Endothelial cell of umbilical vein (primary cell): ENCODE measurements around the gene TBX1. TPM values are rescaled to one million over a fixed set of nuclear protein-coding genes. Genes with fewer than 3 reads are reported as not detected.

ENCODE experiments used
- BruUV-seq: library from RNA; stranded (reverse); fragments of 400-500 nt; replicated peaks from 2 replicates; lab custom pipeline; 2021; lab: Mats Ljungman, UMichigan
- CTCF ChIA-PET: fragments of 300-600, 350-600 bp; sonication (Branson Sonifier 250); formaldehyde crosslinking; loops from one replicate; lab custom pipeline; 2021; ENCODE audit warnings: antibody characterized with exemption, inconsistent platforms; lab: Charles Lee
- POLR2A ChIA-PET: fragments of 300-600, 350-600 bp; sonication (Branson Sonifier 250); formaldehyde crosslinking; loops from one replicate; lab custom pipeline; 2021; ENCODE audit warnings: antibody characterized with exemption, inconsistent platforms; lab: Charles Lee
- DNase-seq: peaks from one replicate; pipeline ENCODE4 v3.0.0-alpha.2; 2011; ENCODE audit warnings: low read depth, low spot score
- FAIRE-seq: peaks from 2 replicates; lab custom pipeline; 2011; peaks lifted over from hg19 to GRCh38; lab: Jason Lieb, UNC
- H2AFZ ChIP-seq: 2 replicates; pipeline ENCODE4 v1.6.0; 2012; ENCODE audit warnings: low read depth, low read length, control low read depth, inconsistent platforms
- H3K27ac ChIP-seq: 2 replicates; pipeline ENCODE4 v1.5.1; 2011; ENCODE audit warnings: low read depth, mild to moderate bottlenecking, control low read depth, low read length, moderate library complexity; ENCODE audit not compliant: insufficient read depth
- H3K27me3 ChIP-seq, 2 experiments: 2 replicates each; pipeline versions ENCODE4 v1.6.0 to v1.6.1; 2011; ENCODE audit warnings: low read length in 2 of 2, mixed read lengths in 1 of 2; ENCODE audit not compliant: control insufficient read depth in 2 of 2, insufficient read depth in 2 of 2
- H3K36me3 ChIP-seq, 2 experiments: 2 replicates in 1 of 2; 3 replicates in 1 of 2; pipeline ENCODE4 v1.5.1; 2011; ENCODE audit warnings: low read length in 2 of 2, mild to moderate bottlenecking in 1 of 2, moderate library complexity in 1 of 2; ENCODE audit not compliant: control insufficient read depth in 2 of 2, insufficient read depth in 2 of 2; ENCODE audit errors: extremely low read depth in 1 of 2
- H3K4me1 ChIP-seq: 3 replicates; pipeline ENCODE4 v1.5.1; 2011; ENCODE audit warnings: mild to moderate bottlenecking, low read length; ENCODE audit not compliant: control insufficient read depth, insufficient read depth; ENCODE audit errors: extremely low read depth
- H3K4me2 ChIP-seq: 2 replicates; pipeline ENCODE4 v1.6.1; 2011; ENCODE audit warnings: low read length, control low read depth, mixed read lengths; ENCODE audit not compliant: insufficient read depth
- H3K4me3 ChIP-seq, 3 experiments: fragments of 200-600 bp in 1 of 3; sonication (generic), shearing (Covaris generic) in 1 of 3; replicated peaks in 1 of 3; 2 replicates each; pipeline ENCODE4 v1.5.1; 2011 to 2016; ENCODE audit warnings: control low read depth in 3 of 3, low read length in 3 of 3, mild to moderate bottlenecking in 2 of 3, inconsistent platforms in 1 of 3, low read depth in 1 of 3, moderate library complexity in 1 of 3; ENCODE audit not compliant: insufficient read depth in 1 of 3
- H3K79me2 ChIP-seq: 2 replicates; pipeline ENCODE4 v1.6.0; 2012; ENCODE audit warnings: low read length, inconsistent platforms; ENCODE audit not compliant: control insufficient read depth, insufficient read depth
- H3K9ac ChIP-seq: replicated peaks from 2 replicates; pipeline ENCODE3; 2011; ENCODE audit warnings: low read length, control low read depth; ENCODE audit not compliant: insufficient read depth; ENCODE audit errors: extremely low read depth
- H3K9me1 ChIP-seq: replicated peaks from 3 replicates; pipeline ENCODE4 v1.6.0; 2011; ENCODE audit warnings: mild to moderate bottlenecking, low read length; ENCODE audit not compliant: control insufficient read depth, insufficient read depth; ENCODE audit errors: extremely low read depth
- H3K9me3 ChIP-seq: replicated peaks from 2 replicates; pipeline ENCODE4 v1.5.1; 2012; ENCODE audit warnings: low read length, inconsistent platforms; ENCODE audit not compliant: control insufficient read depth, insufficient read depth
- H4K20me1 ChIP-seq: replicated peaks from 2 replicates; pipeline ENCODE3; 2011; ENCODE audit warnings: mild to moderate bottlenecking, low read length; ENCODE audit not compliant: control insufficient read depth, insufficient read depth; ENCODE audit errors: extremely low read depth
- CTCF ChIP-seq, 2 donors: IDR thresholded peaks; 1 replicate in 1 of 2; 2 replicates in 1 of 2; pipeline ENCODE4 v1.5.1; 2011; ENCODE audit warnings: low read length in 2 of 2, mild to moderate bottlenecking in 2 of 2, moderate library complexity in 2 of 2, control low read depth in 1 of 2, inconsistent platforms in 1 of 2, low read depth in 1 of 2; ENCODE audit not compliant: insufficient read depth in 1 of 2; ENCODE audit errors: extremely low read depth in 1 of 2
- EZH2 ChIP-seq: IDR thresholded peaks from 2 replicates; pipeline ENCODE4 v1.6.1; 2012; ENCODE audit warnings: borderline replicate concordance, low read depth, mild to moderate bottlenecking, moderate library complexity, low read length, inconsistent platforms; ENCODE audit not compliant: severe bottlenecking
- FOS ChIP-seq: IDR thresholded peaks from 2 replicates; pipeline ENCODE4 v1.6.1; 2011; ENCODE audit warnings: mild to moderate bottlenecking, low read length, moderate library complexity, borderline replicate concordance; ENCODE audit not compliant: insufficient read depth
- GATA2 ChIP-seq: IDR thresholded peaks from 2 replicates; pipeline ENCODE4 v1.7.0; 2011; ENCODE audit warnings: low read depth, mild to moderate bottlenecking, moderate library complexity, mixed read lengths, low read length; ENCODE audit not compliant: insufficient read length, insufficient read depth
- JUN ChIP-seq: IDR thresholded peaks from 2 replicates; pipeline ENCODE4 v1.6.1; 2011; ENCODE audit warnings: borderline replicate concordance, low read depth; ENCODE audit not compliant: insufficient read length, insufficient read depth
- MAX ChIP-seq: IDR thresholded peaks from 2 replicates; pipeline ENCODE4 v1.6.1; 2011; ENCODE audit not compliant: insufficient read depth, insufficient read length
- MYC ChIP-seq: IDR thresholded peaks from one replicate; pipeline ENCODE4 v1.6.1; 2011; ENCODE audit warnings: mild to moderate bottlenecking, low read depth, low read length
- POLR2A ChIP-seq: IDR thresholded peaks from 2 replicates; pipeline ENCODE4 v1.6.1; 2012; ENCODE audit warnings: low read depth, mild to moderate bottlenecking, control low read depth, low read length
- POLR2AphosphoS5 ChIP-seq: IDR thresholded peaks from 2 replicates; pipeline ENCODE4 v1.6.1; 2012; ENCODE audit warnings: low read depth, mild to moderate bottlenecking, control low read depth, low read length, moderate library complexity; ENCODE audit not compliant: insufficient read depth
- dilution Hi-C: fragments of 300-500 bp; cut with MboI; formaldehyde crosslinking; loops from one replicate; pipeline ENCODE4 v1.15.0; 2019; ENCODE audit warnings: low sequenced_read_pairs; ENCODE audit not compliant: extremely low pct_ligation_motif_present
- intact Hi-C: fragments of 100-400 bp; cut with micrococcal nuclease; formaldehyde crosslinking; loops from one replicate; pipeline ENCODE4 v1.10.0; 2022
- polyA plus RNA-seq, 4 experiments: library from polyadenylated mRNA; depleted of rRNA in 3 of 4; stranded (reverse) in 3 of 4; unstranded in 1 of 4; fragments of >200 nt; gene quantifications; 2 replicates each; pipeline versions ENCODE4 v1.2.1 to v1.2.3, GENCODE V29; 2011 to 2012; ENCODE audit warnings: missing spikeins in 1 of 4
- total RNA-seq: library from RNA; stranded (reverse); gene quantifications from 2 replicates; pipeline ENCODE4 v1.2.3, GENCODE V29; 2021

The TBX1 gene
- total and polyA plus RNA-seq, 2 donors (not counting 3 experiments of a cell fraction or from before 2014, with no cell fraction given), result 11.0 to 30.2 TPM

- Histone ChIP-seq H2AFZ (no peak overlapping the region), H3K9me1 (no peaks in the 10 kb centered on the region), H3K9me3 (no peaks in the 10 kb centered on the region), H3K4me3 (no peak overlapping the region), H3K4me2 (no peak overlapping the region), H3K36me3 (peaks cover 0 to 14% of the 10 kb centered on the region in 2 experiments), H3K9ac (no peak overlapping the region), H3K4me1 (peaks cover 9% of the 10 kb centered on the region), H3K79me2 (no peaks in the 10 kb centered on the region), H4K20me1 (no peaks in the 10 kb centered on the region), H3K27me3 (peaks cover 0 to 2% of the 10 kb centered on the region in 2 experiments), H3K27ac (no peak overlapping the region)
- ChIA-PET POLR2A (no interaction called here), CTCF (interaction anchor here (0.9 to 2.6 kb wide), 3 partner anchors 10 to 190 kb away, joined by 3 to 16 read pairs (median 5); no protein-coding TSS in a partner anchor)
- TF ChIP-seq MYC (no peak), JUN (no peak), CTCF (IDR thresholded peaks at IDR 0.05; ENCODE audit: extremely low read depth in 1 of 2, insufficient read depth in 1 of 2, low read depth in 1 of 2, low read length in 2 of 2) (no peak), POLR2AphosphoS5 (no peak), GATA2 (no peak), EZH2 (no peak), MAX (no peak), POLR2A (no peak), FOS (no peak)
- TSS peak; percentile 14 for BruUV-seq
- intact Hi-C loops, result no loop called here
- no peak for DNase-seq
- FAIRE-seq, result no peak
- dilution Hi-C loops, result no loop called here
Measured at GRCh38 chr22:19720150-19720827, 40.3 kb upstream of the TBX1 start.
